ENCODE measurements around the gene LRMDA. TPM values are rescaled to one million over a fixed set of nuclear protein-coding genes. Genes with fewer than 3 reads are reported as not detected.

LRMDA gene
- total and polyA plus RNA-seq, 7 donors, result 1.0 to 5.7 (median 2.5) TPM

- intact Hi-C loops (cut with DNase I), result no loop called here
- Histone ChIP-seq H3K27ac (no peak overlapping the region), H3K9me3 (no peaks in the 10 kb centered on the region), H3K36me3 (ENCODE audit: insufficient read depth in 1 of 2, low read depth in 1 of 2) (no peaks in the 10 kb centered on the region), H3K27me3 (ENCODE audit: insufficient read depth in 3 of 3, low read length in 2 of 3) (no peaks in the 10 kb centered on the region), H3K4me1 (no peaks in the 10 kb centered on the region), H3K4me3 (no peak overlapping the region)
- TF ChIP-seq CTCF (IDR thresholded peaks at IDR 0.05), result no peak
- DNase-seq (peak; percentile 44 to 50), ATAC-seq (peak in 2 of 4 donors; percentile 13 to 32)
- WGBS, 3 donors, result 70 to 79% (median 76%) methylated on average over 7 of the region's 7 CpGs
Measured at GRCh38 chr10:75468612-75469005, 37.2 kb downstream of the LRMDA start.

DNA sequence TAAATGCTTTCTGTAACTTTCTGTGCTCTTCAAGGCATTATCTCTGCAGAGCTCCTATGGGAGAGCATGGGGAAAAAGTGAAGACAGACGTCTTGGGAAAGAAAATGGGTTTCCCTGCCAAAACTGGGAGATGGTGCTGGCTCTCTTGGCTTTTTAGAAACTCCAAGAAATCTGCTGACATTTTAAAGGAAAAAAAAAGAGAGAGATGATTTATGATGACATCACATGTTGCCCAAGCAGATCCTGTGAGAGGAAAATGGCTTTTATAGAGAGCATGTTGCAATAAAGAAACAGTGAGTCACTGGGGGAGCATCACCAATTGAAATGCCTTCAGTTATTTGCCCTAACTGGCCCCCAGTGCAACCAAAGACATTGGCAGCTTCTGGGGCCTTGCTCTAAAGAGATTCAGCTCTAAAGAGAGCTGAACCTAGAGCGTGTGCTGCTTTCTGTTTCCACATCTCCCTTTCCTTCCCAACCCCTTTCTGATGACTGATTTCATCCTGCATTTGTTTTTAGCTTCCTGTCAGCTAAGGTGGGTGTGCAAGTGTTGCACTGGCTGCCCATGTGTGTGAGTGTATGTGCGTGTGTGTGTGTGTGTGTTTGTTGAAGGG, 37.7 kb downstream of the LRMDA start:
- no peak for TF ChIP-seq CTCF (IDR thresholded peaks at IDR 0.05)
- intact Hi-C loops (cut with DNase I), result no loop called here
- ATAC-seq (peak in 3 of 4 donors; percentile 73 to 77 (median 76)), DNase-seq (peak; percentile 57 to 73)
- no peaks in the 10 kb centered on the region for H3K9me3 ChIP-seq
- peaks cover 0 to under 1% (median 0%) of the 10 kb centered on the region in 3 donors for H3K27me3 ChIP-seq (ENCODE audit: insufficient read depth in 3 of 3, low read length in 2 of 3)
- H3K4me1 ChIP-seq, result no peaks in the 10 kb centered on the region
- H3K27ac ChIP-seq, result no peak overlapping the region
- H3K4me3 ChIP-seq, result no peak overlapping the region
- 35 to 51% (median 48%) methylated on average over 3 of the region's 3 CpGs for WGBS, 3 donors
- no peaks in the 10 kb centered on the region for H3K36me3 ChIP-seq (ENCODE audit: insufficient read depth in 1 of 2, low read depth in 1 of 2)

DNA sequence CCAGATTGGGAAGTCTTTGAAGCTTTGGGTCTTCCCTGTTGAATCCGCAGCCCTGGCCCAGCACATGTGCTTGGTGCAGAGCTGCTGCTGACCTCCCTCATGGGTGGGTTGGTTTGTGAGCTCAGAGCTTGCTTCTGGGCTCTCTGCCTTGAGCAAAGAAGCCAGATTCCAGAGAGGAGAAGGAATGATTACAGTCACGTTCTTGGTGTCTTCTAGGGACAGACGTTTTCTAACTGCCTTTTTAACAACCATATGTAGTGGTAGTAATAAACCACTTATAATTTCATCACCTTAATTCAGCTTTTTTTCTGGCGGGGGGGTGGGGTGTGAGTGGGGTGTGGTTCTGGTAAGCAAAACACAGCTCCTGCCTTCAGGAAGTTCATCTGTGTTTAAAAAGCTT, 39.5 kb downstream of the LRMDA start:
- ATAC-seq (no peak), DNase-seq (no peak)
- Histone ChIP-seq H3K27ac (no peak overlapping the region), H3K36me3 (ENCODE audit: insufficient read depth in 1 of 2, low read depth in 1 of 2) (no peaks in the 10 kb centered on the region), H3K4me3 (no peak overlapping the region), H3K4me1 (no peaks in the 10 kb centered on the region), H3K27me3 (ENCODE audit: insufficient read depth in 3 of 3, low read length in 2 of 3) (peaks cover 0 to 2% (median 0%) of the 10 kb centered on the region in 3 donors), H3K9me3 (no peaks in the 10 kb centered on the region)
- intact Hi-C loops (cut with DNase I), result no loop called here
- TF ChIP-seq CTCF (IDR thresholded peaks at IDR 0.05), result no peak
- 65 to 74% (median 66%) methylated on average over 4 of the region's 4 CpGs for WGBS, 3 donors

DNA sequence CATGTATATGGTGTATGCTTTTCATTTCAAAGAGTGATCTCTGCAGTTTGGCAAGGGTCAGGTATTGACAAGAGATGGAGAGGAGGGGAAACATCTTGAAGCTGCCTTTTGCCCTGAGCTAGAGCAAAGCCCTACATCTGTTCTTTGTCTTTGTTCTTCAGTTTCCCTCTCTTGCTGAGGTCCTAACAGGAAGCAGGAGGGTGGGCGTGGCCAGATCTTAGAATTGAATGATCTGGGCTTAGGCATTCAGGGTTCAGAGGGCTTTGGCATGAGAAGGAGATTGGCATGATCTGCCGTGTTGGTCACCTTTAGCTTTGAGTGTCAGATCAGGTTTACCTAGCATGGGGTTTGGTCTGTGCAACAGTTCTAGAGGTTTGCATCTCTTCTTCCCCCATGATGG, 41.3 kb downstream of the LRMDA start:
- no peak for DNase-seq
- 60 to 77% (median 66%) methylated on average over 2 of the region's 2 CpGs for WGBS, 3 donors
- Histone ChIP-seq H3K4me1 (no peaks in the 10 kb centered on the region), H3K4me3 (no peak overlapping the region), H3K27ac (no peak overlapping the region), H3K27me3 (ENCODE audit: insufficient read depth in 3 of 3, low read length in 2 of 3) (peaks cover 0 to 2% (median 0%) of the 10 kb centered on the region in 3 donors), H3K36me3 (ENCODE audit: insufficient read depth in 1 of 2, low read depth in 1 of 2) (no peaks in the 10 kb centered on the region), H3K9me3 (no peaks in the 10 kb centered on the region)
- intact Hi-C loops (cut with DNase I), result no loop called here
- ATAC-seq, result no peak
- no peak for TF ChIP-seq CTCF (IDR thresholded peaks at IDR 0.05)

DNA sequence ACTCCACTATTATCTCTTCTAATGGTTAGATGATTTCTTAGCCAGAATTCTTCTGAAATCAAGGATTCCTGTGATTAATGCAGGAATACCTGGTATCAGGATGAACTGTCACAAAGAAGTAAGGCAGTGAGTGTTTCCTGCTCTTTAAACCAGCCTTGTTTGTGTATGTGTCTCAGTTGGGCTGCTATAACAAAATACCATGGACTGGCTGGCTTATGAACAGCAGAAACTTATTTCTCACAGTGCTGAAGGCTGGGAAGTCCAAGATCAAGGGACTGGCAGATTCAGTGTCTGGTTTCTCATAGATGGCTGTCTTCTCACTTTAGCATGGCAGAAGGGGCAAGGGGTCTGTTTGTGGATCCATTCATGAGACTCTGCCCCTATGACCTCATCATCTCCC, 42.7 kb downstream of the LRMDA start:
- DNase-seq (no peak), ATAC-seq (no peak)
- Histone ChIP-seq H3K4me3 (no peak overlapping the region), H3K4me1 (no peaks in the 10 kb centered on the region), H3K27ac (no peak overlapping the region), H3K9me3 (no peaks in the 10 kb centered on the region), H3K27me3 (ENCODE audit: insufficient read depth in 3 of 3, low read length in 2 of 3) (peaks cover 0 to 2% (median 0%) of the 10 kb centered on the region in 3 donors), H3K36me3 (ENCODE audit: insufficient read depth in 1 of 2, low read depth in 1 of 2) (no peaks in the 10 kb centered on the region)
- intact Hi-C loops (cut with DNase I), result no loop called here
- TF ChIP-seq CTCF (IDR thresholded peaks at IDR 0.05), result no peak
